Measurements from ENCODE around the gene OR10G2. TPM values are rescaled to one million over a fixed set of nuclear protein-coding genes. Genes with fewer than 3 reads are reported as not detected.

The OR10G2 gene
- total RNA-seq, 1 donor from 2014 or later: not detected

DNA sequence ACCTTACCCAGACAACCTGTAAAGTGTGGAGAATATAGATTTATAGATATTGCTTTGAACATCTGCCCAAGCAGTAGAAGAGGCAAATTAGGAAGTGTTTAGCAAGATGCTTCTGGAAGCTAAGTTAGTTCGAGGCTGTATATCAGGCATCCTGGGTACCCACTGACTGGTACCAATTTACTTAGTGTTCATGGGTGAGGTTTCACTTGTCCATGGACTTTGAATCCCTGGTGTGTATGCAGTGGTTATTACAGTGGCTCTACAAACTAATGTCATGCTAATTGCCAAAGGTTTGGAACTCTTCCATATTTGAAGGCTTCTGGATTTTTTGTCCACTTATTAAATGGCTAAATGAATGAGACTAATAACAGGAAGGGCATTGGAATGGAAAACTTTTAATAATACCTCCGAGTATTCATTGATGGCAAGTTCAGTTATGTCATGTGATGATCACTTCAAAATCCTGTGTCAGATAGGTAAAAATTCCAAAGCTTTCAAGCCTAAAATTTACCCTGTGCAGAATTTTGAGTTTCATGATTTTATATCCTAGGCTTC, 18.7 kb upstream of the OR10G2 start, which contains the start of gene OR4E2:
Gene OR4E2, plus strand, starts transcription at position 505 of the 555 bp plus-strand sequence. CDS start 11,248 bp downstream, outside the sequence.
- Mint-ChIP-seq H3K9me3 (ENCODE audit: low read depth) (peaks cover under 1% of the 10 kb centered on the region), H3K4me3 (ENCODE audit: low read depth) (no peak within 1 kb of the TSS), H3K27me3 (peaks cover 3% of the 10 kb centered on the region), H3K27ac (no peak within 1 kb of the TSS), H3K4me1 (ENCODE audit: low read depth) (no peaks in the 10 kb centered on the region), H3K36me3 (ENCODE audit: insufficient read depth) (no peaks in the 10 kb centered on the region)
- TF ChIP-seq CTCF (IDR thresholded peaks at IDR 0.05; ENCODE audit: unreplicated experiment): no peak
- DNase-seq (ENCODE audit: low spot score, unreplicated experiment): no peak

DNA sequence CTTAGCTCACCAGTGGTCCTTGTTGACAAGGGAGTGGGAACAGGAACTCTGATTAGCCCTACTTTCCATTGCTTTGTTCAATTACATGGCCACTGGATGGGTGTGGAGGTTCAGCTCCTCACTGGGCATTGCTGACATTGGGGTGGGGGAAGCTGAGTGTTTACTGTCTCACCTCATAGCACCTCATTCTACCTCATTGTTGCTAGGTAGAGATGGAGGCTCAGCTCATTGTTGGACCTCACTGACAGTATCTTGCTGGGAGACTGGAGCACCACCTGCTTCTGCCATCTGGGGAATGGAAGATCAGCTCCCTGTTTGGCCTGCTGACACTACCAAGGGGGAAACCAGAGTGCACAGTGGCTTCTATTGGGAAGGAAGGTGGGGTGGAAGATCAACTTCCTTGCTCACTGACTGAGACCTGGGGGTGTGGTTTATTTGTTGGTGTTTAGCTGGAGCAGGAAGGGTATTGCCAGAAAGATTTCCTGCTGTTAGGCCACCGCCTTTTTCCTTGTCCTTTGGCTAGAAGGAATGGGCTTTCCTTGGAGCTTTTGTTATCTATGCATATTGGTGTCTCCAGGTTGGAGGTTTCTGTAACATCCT, 17.6 kb upstream of the OR10G2 start:
- no peak for DNase-seq (ENCODE audit: low spot score, unreplicated experiment)
- Mint-ChIP-seq H3K27me3 (no peaks in the 10 kb centered on the region), H3K27ac (no peak overlapping the region), H3K9me3 (ENCODE audit: low read depth) (peaks cover 5% of the 10 kb centered on the region), H3K36me3 (ENCODE audit: insufficient read depth) (no peaks in the 10 kb centered on the region), H3K4me1 (ENCODE audit: low read depth) (no peaks in the 10 kb centered on the region), H3K4me3 (ENCODE audit: low read depth) (no peak overlapping the region)
- no peak for TF ChIP-seq CTCF (IDR thresholded peaks at IDR 0.05; ENCODE audit: unreplicated experiment)

DNA sequence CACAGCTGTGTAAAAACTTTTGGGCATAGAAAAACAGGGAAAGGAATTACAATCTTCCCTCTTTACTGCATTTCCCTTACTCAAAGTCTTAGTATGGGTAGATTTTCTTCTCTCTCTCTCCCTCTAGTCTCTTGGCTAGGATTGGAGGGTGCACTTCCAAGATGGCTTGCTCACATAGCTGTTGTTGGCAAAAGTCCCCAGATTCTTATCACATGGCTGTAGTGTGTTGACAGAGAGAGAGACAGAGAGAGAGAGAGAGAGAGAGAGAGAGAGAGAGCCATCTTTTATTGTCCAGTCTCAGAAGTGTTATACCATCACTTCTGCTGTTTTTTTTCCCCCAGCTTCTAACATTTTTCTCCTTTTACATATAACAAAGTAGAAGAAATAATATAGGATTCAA, 12.6 kb upstream of the OR10G2 start:
- Mint-ChIP-seq H3K27ac (no peak overlapping the region), H3K27me3 (no peaks in the 10 kb centered on the region), H3K36me3 (ENCODE audit: insufficient read depth) (no peaks in the 10 kb centered on the region), H3K4me1 (ENCODE audit: low read depth) (no peaks in the 10 kb centered on the region), H3K9me3 (ENCODE audit: low read depth) (peaks cover 5% of the 10 kb centered on the region), H3K4me3 (ENCODE audit: low read depth) (no peak overlapping the region)
- no peak for DNase-seq (ENCODE audit: low spot score, unreplicated experiment)
- no peak for TF ChIP-seq CTCF (IDR thresholded peaks at IDR 0.05; ENCODE audit: unreplicated experiment)

GRCh38 chr14:21643407-21643806, 8.7 kb upstream of the OR10G2 start:
- Mint-ChIP-seq H3K36me3 (ENCODE audit: insufficient read depth) (no peaks in the 10 kb centered on the region), H3K4me3 (ENCODE audit: low read depth) (no peak overlapping the region), H3K27ac (no peak overlapping the region), H3K27me3 (no peaks in the 10 kb centered on the region), H3K4me1 (ENCODE audit: low read depth) (no peaks in the 10 kb centered on the region), H3K9me3 (ENCODE audit: low read depth) (peaks cover 4% of the 10 kb centered on the region)
- no peak for TF ChIP-seq CTCF (IDR thresholded peaks at IDR 0.05; ENCODE audit: unreplicated experiment)
- DNase-seq (ENCODE audit: low spot score, unreplicated experiment): no peak

DNA sequence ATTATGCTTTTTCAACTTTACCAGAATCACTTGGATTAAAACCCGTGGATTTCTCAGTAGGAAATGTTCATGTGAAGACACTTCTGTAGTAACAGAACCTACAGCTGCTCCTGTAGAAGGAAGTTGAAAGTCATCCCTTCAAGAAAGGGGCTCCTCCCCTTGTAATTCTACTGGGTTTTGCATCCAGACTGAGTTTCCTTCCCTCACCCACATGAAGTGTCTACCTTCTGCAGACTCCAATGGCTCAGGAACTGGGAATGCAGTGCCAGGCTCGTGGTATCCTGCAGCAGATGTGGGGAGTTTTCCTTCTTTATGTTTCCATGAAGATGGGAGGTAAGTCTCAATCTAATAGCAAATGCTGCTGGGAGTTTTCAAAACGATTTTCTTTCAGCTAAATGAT, 7.9 kb upstream of the OR10G2 start:
- Mint-ChIP-seq H3K4me3 (ENCODE audit: low read depth) (no peak overlapping the region), H3K27me3 (no peaks in the 10 kb centered on the region), H3K9me3 (ENCODE audit: low read depth) (no peaks in the 10 kb centered on the region), H3K36me3 (ENCODE audit: insufficient read depth) (no peaks in the 10 kb centered on the region), H3K4me1 (ENCODE audit: low read depth) (no peaks in the 10 kb centered on the region), H3K27ac (no peak overlapping the region)
- no peak for DNase-seq (ENCODE audit: low spot score, unreplicated experiment)
- no peak for TF ChIP-seq CTCF (IDR thresholded peaks at IDR 0.05; ENCODE audit: unreplicated experiment)

All from progenitor cell of endocrine pancreas (in vitro differentiated cells).